DMS153 treated with DMSO at 0.1 percent for 48 hours (cell line): Measurements from ENCODE around the gene OBI1.

ENCODE experiments used
- DNase-seq: peaks from one replicate; lab custom pipeline; 2025; ENCODE audit not compliant: unreplicated experiment; lab: John Stamatoyannopoulos, UW

Gene OBI1

DNA sequence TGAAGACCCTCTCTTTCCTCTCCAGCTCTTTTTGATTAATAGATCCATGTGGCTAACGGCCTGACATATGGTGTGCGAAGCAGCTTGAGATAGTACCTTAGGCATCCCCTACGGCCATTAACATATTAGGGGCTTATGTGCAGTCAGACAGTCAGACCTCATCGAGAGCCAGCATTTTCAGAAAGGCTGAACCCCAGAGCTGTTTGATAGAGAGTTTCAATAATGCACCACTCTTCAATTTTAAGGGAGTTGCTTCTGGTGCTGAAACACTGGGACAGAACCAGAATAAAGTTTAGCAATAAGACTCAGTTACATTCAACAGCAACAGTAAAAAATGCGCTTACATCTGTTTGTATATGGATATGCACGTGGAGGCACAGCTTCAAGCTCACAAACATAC lies 66.4 kb downstream of the OBI1 start:
- DNase-seq = no peak

DNA sequence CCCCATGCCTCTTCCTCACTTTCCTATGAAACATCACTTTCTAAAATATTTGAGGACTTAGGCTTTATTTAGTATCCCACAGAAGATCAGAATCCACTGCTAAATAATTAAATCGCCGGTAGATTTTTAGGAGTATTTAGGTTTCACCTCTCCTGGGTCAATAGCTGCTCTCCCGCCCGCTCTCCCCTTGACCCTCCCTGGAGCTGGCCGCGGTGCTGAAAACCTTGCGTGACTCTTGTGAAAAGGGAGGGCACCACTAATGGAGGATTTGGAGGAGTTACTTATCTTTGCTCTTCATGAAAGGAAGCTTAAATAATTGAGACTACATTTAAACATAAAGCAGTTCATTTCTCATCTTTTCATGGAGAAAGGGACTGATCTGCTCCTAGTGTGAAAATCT lies 69.7 kb downstream of the OBI1 start:
- no peak for DNase-seq

DNA sequence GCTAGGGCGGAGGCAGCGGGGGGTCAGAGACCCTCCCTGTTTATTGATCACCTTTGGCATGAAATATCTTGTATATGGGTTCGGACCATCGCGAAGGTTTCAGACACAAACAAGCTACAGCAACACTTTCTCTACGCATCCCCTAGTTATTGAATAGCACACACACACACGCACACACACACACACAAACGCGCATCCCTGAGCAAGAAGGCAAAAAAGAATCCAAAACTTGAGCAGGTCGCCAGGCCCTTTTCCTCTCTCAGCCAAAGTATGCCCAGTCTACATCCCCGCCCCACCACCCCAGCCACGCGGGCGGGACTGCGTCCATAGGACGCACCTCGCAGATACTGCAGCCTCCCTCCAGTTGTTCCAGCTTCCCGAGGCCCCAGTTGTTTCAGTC lies 71.6 kb downstream of the OBI1 start:
- DNase-seq = no peak

DNA sequence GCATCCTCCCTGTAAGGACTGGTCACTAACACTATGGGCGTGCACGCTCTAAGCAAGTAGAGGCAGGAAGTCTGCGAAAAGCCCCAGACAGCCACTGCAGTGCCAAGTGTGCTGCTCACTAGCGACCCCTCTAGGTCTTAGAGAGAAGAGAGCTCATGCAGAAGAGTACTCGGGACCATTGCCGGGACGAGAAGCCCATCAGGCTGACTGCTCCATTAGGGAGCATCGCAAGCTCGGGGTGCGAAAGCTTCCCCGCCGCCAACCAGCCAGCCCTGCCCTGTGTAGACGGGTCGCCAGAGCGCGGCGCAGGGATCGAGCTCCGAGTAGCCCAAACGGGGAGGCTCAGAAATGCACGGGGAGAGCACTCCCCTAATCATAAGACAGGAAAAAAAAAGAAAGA lies 72.2 kb downstream of the OBI1 start:
- no peak for DNase-seq

DNA sequence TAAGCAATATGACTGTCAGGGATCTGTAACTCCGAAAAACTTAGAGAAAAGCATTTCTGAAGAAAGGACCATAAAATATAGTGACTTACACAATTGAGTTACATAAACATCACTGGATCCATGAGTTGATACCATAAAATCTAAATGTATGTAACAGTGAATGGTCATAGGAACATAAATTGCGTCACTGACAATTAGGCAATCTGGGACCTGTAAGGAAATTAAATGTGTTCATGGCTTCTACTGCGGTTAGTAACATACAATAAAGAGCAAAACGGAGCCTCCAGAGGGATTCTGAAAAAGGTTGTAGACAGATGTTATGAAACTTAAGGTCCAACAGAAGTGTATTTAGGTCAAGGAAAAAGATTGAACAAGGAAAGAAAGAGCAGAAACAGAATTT lies 82.7 kb downstream of the OBI1 start:
- DNase-seq = no peak

DNA sequence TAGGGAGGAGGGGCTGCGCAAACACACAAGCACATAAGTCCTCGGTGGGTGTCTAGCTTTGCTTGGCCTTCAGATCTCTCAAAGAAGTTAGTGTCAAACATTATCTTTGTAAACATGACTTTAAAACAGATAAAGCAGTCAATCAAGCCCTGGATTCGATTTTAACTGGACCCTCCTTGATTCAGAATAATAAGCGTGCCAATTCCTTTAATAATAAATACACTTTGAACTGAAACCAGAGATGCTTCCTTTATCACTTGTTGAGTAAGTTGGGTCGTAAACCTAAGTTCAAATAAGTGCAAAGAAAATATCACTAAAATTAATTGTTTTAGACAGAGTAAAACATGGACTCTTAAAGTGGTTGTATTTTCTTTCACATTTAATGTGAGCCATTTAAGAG lies 86.5 kb downstream of the OBI1 start:
- no peak for DNase-seq

DNA sequence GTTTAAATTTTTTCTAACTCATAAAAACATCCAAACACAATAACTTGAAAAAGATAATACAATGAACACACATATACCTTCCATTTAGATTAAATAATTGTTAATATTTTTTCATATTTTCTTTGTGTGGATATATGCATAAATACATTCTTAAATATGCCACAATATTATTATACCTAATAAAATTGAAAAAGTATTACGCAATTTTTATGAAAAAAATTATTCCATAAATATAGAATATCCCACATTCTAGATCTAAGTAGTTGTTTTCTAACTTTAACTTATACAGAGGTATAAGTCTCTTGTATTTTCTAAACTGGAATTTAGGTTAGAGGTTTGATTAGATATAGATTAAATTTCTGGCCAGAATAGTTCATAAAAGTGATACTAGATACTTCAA lies 89.9 kb downstream of the OBI1 start:
- no peak for DNase-seq

DNA sequence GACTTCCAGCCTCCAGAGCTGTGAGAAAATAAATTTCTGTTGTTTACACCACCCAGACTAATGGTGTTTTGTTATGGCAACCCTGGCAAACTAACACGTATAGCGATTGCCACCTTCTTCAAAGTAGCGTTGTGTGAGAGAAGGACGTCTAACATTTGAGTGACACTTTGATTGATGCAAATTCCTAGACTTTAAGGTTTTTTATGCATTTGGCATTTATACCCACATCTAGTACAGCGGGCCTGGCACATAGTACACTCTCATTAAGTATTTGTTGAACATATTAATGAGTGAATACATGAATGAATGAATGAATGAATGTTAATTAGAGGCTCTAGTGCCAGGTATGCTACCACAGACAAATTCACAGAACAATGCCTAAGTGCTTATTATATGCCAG lies 92.3 kb downstream of the OBI1 start:
- DNase-seq = no peak
